G401 (cell line): ENCODE results near the gene PEAK3. TPM values are rescaled to one million over a fixed set of nuclear protein-coding genes. Genes with fewer than 3 reads are reported as not detected.
"Not testable (repeated sequence)": the region's sequence is repeated elsewhere in the genome, so short reads cannot be mapped to it uniquely, and the experiment has no call there.

Experiments
- DNase-seq: peaks from one replicate; pipeline ENCODE4 v3.0.0-alpha.2; 2015; ENCODE audit warnings: low spot score
- in situ Hi-C: cut with HindIII; loops from 2 replicates; pipeline ENCODE4 v1.10.0; 2016; ENCODE audit warnings: low sequenced_read_pairs, mixed read lengths
- total RNA-seq: library from RNA; depleted of rRNA; stranded (reverse); fragments of >200 nt; shearing (Covaris generic); gene quantifications from 2 replicates; pipeline ENCODE4 v1.2.3, GENCODE V29; 2014

PEAK3 gene
- total RNA-seq, 1 experiment from 2014 or later, result not detected

DNA sequence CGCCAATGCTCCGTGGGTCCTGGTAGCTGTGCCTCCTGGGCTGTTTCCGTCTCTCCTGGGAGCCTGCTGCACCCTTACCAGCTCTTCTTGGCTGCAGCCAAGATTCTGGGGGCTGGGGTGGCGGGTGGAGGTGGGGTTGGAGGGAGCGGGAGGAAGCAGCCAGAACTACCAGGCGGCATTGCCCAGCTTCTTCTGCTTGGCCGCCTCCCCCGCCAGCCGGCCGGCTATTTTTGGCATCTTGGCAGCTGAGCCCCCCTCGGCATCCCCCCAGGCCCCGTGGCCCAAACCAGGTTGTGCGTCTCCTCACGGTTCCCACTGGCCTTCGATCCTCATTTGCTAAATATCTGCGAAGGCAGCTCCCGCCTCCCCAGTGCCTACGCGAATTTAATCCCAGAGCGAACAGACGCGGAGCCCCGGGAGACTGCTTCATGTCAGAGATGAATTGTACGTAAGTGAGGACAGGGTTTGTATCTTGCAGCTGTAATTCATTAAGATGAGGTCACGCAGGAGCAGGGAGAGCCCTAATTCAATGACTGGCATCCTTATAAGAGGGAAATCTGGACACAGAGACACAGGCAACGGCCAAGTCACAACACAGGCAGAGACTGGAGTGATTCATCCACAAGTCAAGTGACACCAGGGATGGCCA, 12.8 kb upstream of the PEAK3 start:
- peak; percentile 59 for DNase-seq
- in situ Hi-C loops, result no loop called here

- in situ Hi-C loops, result no loop called here
- DNase-seq, result no peak
Measured at GRCh38 chr19:2291185-2291751, 9.3 kb upstream of the PEAK3 start.

- DNase-seq, result no peak
- in situ Hi-C loops, result no loop called here
Measured at GRCh38 chr19:2290441-2291184, 8.6 kb upstream of the PEAK3 start.

GRCh38 chr19:2289714-2290435, 7.9 kb upstream of the PEAK3 start:
- in situ Hi-C loops, result no loop called here
- no peak for DNase-seq

GRCh38 chr19:2288818-2289713, 7.1 kb upstream of the PEAK3 start:
- in situ Hi-C loops, result no loop called here
- DNase-seq, result no peak

DNA sequence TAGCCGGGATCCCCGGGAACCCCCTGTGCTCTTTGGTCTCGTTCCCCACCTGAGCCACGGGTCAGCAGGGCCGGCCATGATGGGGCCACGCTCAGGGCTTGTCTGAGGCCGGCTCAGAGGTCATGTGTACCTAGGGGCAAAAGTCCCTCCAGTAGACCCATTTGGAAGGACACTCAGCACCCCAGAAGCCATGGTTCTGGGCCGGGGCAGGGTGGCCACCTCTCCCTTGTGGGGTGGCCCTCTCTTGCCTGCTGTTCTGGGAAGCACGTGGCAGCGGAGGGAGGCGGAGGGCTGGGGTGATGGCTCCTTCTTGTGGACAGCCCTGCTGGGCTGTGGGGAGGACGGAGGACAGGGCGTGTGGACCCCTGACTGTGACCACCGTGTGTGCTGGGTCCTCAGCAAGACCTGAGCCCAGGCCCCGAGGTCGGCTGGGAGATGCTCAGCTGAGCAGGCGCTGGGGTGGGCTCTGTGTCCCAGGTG, 6.4 kb upstream of the PEAK3 start:
- in situ Hi-C loops, result no loop called here
- DNase-seq, result no peak

DNA sequence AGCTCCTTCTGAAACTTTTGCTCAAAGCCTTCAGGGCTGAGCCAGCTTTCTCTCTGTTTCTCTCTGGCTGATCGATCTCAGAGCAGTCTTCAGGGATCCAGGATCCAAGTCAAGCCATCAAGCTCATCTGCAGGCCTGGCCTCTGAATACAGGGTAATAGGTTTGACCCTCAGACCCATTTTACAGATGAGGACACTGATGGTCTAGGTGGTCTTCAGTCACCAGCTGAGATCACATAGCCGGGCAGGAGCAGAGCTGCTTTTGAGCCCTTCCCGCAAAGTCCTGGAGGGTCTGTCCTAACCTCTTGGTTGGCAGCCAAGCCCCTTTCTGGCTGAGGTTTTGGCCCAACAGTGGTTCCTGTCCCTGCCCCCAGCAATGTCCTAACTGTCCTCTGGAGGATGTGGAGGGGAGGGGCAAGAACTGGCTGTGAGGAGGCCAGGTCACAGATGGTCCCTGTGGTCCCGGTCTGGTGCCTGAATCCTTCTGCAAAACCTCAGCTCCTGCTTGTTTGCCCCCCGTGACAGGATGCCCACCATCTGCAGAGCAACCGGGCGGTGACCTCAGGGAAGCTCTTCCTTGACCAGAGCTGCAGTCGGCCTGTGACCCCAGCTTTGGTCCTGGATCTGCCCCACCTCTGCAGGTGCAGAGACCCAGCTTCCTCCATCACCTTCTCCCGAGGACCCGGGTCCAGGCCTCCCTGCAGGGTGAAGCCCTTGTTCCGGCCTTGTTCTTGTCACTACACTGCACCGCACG, 5.8 kb upstream of the PEAK3 start:
- in situ Hi-C loops, result no loop called here
- DNase-seq, result no peak

DNA sequence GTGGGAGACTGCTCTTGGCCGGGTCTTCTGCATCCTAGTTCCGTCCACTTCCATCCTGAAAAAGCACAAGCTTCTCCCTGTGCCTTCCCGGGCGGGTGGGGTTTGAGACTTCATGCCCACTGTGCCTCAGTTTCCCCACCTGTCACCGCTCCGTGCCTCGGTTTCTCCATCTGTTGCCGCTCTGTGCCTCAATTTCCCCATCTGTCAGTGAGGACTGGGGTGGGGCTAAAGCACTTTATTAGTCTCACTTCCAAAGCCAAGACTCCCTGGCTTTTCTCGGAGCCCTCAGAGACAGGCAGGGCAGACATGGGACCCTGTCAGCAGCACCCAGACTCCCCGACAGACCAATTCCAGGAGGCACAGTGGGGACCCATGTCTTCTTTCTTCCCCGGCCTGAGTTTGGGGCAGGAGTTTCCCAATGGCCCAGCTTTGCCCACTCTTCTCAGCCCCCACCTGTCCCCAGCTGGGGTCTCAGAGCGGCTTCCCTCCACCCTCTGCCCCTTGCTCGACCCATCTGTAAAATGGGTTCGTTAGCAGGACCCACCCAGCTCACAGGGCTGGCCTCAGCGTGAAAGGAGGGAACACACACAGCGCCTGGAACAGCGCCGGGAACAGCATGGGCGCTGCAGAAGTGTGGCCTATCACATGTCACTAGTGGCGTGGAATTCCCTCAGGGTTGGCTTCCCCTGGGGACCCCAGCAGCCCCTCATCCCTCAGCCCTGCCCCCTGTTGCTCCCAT, 4.6 kb upstream of the PEAK3 start:
- in situ Hi-C loops, result no loop called here
- no peak for DNase-seq

- DNase-seq, result no peak
- in situ Hi-C loops, result no loop called here
Measured at GRCh38 chr19:2283835-2284507, 2.0 kb upstream of the PEAK3 start.

- DNase-seq, result no peak
- in situ Hi-C loops, result no loop called here
Measured at GRCh38 chr19:2282862-2283237, 875 bp upstream of the PEAK3 start.

GRCh38 chr19:2281265-2282061, 512 bp downstream of the PEAK3 start:
- DNase-seq, in situ Hi-C loops: not testable (repeated sequence)

- in situ Hi-C loops, result no loop called here
- no peak for DNase-seq
Measured at GRCh38 chr19:2280633-2281264, 1.2 kb downstream of the PEAK3 start.

DNA sequence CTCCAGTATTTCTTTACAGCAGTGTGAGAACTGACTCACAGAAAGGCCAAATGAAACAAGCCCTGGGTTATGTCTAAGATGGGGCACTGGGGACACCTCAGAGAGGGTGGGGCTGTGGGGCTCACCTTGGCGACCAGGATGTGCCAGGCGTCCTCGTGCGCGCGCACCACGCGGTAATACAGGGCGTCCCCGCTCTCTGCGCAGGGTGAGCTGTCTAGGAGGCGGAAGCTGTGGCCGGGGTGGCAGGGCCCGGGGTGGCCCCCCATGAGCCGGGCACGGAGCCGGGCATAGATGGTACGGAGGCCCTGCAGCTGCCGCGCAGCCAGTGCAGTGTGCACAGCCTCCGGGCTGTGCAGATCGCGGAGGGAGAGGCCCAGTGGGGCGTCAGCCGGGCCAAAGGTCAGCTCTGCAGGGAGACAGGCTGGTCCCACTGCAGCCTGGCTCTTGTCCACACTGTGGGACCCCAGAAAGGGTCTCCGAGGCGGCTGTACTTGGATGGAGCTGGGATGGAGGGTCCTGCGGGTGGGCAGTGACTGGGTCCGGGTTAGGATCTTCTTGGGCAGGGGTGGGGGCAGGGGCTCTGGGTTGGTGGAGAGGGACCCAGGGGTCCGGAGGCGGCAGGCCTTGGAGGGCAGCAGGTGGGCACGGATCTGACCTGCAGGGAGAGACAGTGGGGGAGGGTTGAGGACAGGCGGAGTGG, 3.4 kb downstream of the PEAK3 start:
- in situ Hi-C loops, result no loop called here
- no peak for DNase-seq

GRCh38 chr19:2277138-2277537, 4.8 kb downstream of the PEAK3 start:
- in situ Hi-C loops, result no loop called here
- DNase-seq, result no peak

DNA sequence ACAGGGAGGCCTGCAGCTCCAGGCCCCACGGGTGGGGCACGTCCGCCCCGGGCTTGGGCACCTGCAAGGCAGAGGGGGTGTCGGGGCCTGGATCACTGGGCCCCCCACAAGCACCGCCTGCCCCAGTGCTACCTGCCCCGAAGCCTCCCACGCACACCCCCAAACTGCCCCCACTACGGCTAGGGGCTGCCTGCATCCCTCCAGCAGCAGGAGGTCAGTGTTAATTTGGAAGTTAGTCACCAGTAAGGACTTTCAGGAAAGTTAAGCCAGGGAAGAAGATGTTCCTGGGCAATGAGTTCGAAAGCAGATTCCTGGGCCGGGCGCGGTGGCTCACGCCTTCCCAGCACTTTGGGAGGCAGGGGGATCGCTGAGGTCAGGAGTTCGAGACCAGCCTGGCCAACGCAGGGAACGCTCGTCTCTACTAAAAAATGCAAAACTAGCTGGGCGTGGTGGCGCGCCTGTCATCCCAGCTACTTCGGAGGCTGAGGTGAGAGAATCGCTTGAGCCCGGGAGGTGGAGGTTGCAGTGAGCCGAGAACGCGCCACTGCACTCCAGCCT, 5.5 kb downstream of the PEAK3 start:
- no peak for DNase-seq
- in situ Hi-C loops, result no loop called here
